Right atrium auricular region (tissue), 2 donors: ENCODE data around the gene MRPL12. TPM values are rescaled to one million over a fixed set of nuclear protein-coding genes. Genes with fewer than 3 reads are reported as not detected.
"Not testable (repeated sequence)": the region's sequence is repeated elsewhere in the genome, so short reads cannot be mapped to it uniquely, and the experiment has no call there.

Experiments used
- DNase-seq: peaks from one replicate; pipeline ENCODE4 v3.0.0-alpha.2; 2019; ENCODE audit warnings: low spot score
- H3K27ac ChIP-seq, 2 donors: fragments of 200-600 bp; sonication (generic); 1 replicate in 1 of 2; 2 replicates in 1 of 2; pipeline ENCODE4 v1.5.1; 2016 to 2019
- H3K27me3 ChIP-seq, 2 donors: fragments of 200-600 bp; sonication (generic); one replicate each; pipeline versions ENCODE4 v1.5.1 to v1.6.0; 2017 to 2019
- H3K36me3 ChIP-seq: fragments of 200-600 bp; sonication (generic); one replicate; pipeline ENCODE4 v1.5.1; 2016
- H3K4me1 ChIP-seq, 2 donors: fragments of 200-600 bp; sonication (generic); one replicate each; pipeline versions ENCODE4 v1.5.1 to v1.6.0; 2017 to 2019
- H3K4me3 ChIP-seq, 2 donors: fragments of 200-600 bp; sonication (generic); 1 replicate in 1 of 2; 2 replicates in 1 of 2; pipeline ENCODE4 v1.5.1; 2017 to 2019; ENCODE audit warnings: mild to moderate bottlenecking in 1 of 2, moderate library complexity in 1 of 2
- H3K9me3 ChIP-seq, 2 donors: fragments of 200-600 bp; sonication (generic); one replicate each; pipeline ENCODE4 v1.5.1; 2019
- CTCF ChIP-seq, 2 donors: fragments of 200-600 bp; sonication (generic); IDR thresholded peaks; one replicate each; pipeline ENCODE4 v1.5.1; 2019; ENCODE audit warnings: antibody characterized with exemption in 2 of 2
- total RNA-seq, 2 donors: library from RNA; depleted of rRNA; stranded (reverse); fragments of >200 nt; gene quantifications; one replicate each; pipeline ENCODE4 v1.1.0, GENCODE V29; 2016

The MRPL12 gene
- total RNA-seq, 2 donors from 2014 or later, result 87.9 to 127 TPM

GRCh38 chr17:81675515-81676221 lies 27.5 kb upstream of the MRPL12 start:
- Histone ChIP-seq H3K4me1 (peaks cover 0 to 11% of the 10 kb centered on the region in 2 donors), H3K36me3 (peaks cover 29% of the 10 kb centered on the region)
- H3K4me3 ChIP-seq, H3K27ac ChIP-seq, H3K9me3 ChIP-seq, DNase-seq, H3K27me3 ChIP-seq: not testable (repeated sequence)
- TF ChIP-seq CTCF (IDR thresholded peaks at IDR 0.05), result peak; percentile 51 to 69

- Histone ChIP-seq H3K9me3 (no peaks in the 10 kb centered on the region), H3K27me3 (no peaks in the 10 kb centered on the region), H3K36me3 (peaks cover 18% of the 10 kb centered on the region), H3K4me1 (peaks cover 0 to 13% of the 10 kb centered on the region in 2 donors), H3K4me3 (no peak overlapping the region), H3K27ac (no peak overlapping the region)
- TF ChIP-seq CTCF (IDR thresholded peaks at IDR 0.05), result no peak
- no peak for DNase-seq
These were observed 26.3 kb upstream of the MRPL12 start for GRCh38 chr17:81676906-81677305.

GRCh38 chr17:81680150-81680549 lies 23.0 kb upstream of the MRPL12 start:
- no peak for TF ChIP-seq CTCF (IDR thresholded peaks at IDR 0.05)
- H3K9me3 ChIP-seq, result no peaks in the 10 kb centered on the region
- H3K27ac ChIP-seq, result peak overlapping the region in 1 of 2 donors; percentile 24
- H3K4me1 ChIP-seq, result peaks cover 0 to 35% of the 10 kb centered on the region in 2 donors
- H3K27me3 ChIP-seq, result no peaks in the 10 kb centered on the region
- H3K4me3 ChIP-seq, result no peak overlapping the region
- no peak for DNase-seq
- no peaks in the 10 kb centered on the region for H3K36me3 ChIP-seq

GRCh38 chr17:81681672-81682071 lies 21.5 kb upstream of the MRPL12 start:
- Histone ChIP-seq H3K27ac (no peak overlapping the region), H3K4me3 (no peak overlapping the region), H3K9me3 (no peaks in the 10 kb centered on the region), H3K27me3 (no peaks in the 10 kb centered on the region), H3K4me1 (peaks cover 0 to 39% of the 10 kb centered on the region in 2 donors), H3K36me3 (peaks cover 14% of the 10 kb centered on the region)
- no peak for DNase-seq
- no peak for TF ChIP-seq CTCF (IDR thresholded peaks at IDR 0.05)

- Histone ChIP-seq H3K9me3 (no peaks in the 10 kb centered on the region), H3K4me3 (peak overlapping the region; percentile 97 to 98), H3K27me3 (no peaks in the 10 kb centered on the region), H3K27ac (peak overlapping the region; percentile 78 to 79), H3K36me3 (peaks cover 24% of the 10 kb centered on the region), H3K4me1 (peaks cover 0 to 39% of the 10 kb centered on the region in 2 donors)
- TF ChIP-seq CTCF (IDR thresholded peaks at IDR 0.05), result no peak
- DNase-seq, result no peak
These were observed 20.5 kb upstream of the MRPL12 start for GRCh38 chr17:81682565-81683207.
